ENCODE results near the gene DNAJC27. TPM values are rescaled to one million over a fixed set of nuclear protein-coding genes. Genes with fewer than 3 reads are reported as not detected.

DNAJC27 gene
- total and polyA plus RNA-seq, 2 of the 13 experiments (the other 11 are each of a cell fraction or from before 2014, with no cell fraction given): 3.1 to 3.7 TPM

DNA sequence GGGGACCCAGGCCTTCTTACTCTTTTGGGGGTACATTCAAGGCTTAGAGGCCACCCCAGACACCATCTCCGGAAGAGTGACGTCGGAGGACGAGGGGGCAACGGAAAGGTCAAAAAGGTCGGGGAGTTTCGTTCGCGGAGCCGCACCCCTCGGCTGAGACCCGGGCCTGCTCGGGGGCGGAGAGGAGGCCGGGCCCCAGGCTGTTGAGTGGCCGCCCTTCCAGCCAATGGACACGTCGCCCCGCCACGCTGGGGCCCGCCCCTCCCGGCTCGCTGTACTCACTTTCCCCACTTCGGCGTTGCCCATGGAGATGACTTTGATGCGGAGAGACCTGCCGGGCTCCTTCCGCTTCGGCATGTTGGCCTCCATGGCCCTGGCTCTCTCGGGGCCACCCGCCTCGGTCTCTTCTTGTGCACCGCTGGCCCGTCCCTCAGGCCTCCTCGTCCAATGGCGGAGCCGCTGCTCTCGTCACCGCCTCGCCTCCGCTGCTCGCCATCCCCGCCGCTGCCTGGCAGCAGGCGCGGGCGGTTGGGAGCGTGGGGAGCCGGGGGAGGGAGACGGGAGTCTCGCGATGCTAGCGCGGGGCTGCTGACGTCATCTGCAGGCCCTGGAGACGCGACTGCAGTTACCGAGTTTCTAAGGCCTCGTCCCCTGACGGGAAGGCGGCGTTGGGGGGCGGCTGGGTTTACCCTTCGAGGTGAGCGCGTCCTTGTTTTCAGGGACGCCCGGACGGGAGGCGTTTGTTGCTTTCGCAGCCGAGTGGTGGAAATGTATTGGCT, at the start of gene DNAJC27 (continued):
- TF ChIP-seq, protein P1, sequence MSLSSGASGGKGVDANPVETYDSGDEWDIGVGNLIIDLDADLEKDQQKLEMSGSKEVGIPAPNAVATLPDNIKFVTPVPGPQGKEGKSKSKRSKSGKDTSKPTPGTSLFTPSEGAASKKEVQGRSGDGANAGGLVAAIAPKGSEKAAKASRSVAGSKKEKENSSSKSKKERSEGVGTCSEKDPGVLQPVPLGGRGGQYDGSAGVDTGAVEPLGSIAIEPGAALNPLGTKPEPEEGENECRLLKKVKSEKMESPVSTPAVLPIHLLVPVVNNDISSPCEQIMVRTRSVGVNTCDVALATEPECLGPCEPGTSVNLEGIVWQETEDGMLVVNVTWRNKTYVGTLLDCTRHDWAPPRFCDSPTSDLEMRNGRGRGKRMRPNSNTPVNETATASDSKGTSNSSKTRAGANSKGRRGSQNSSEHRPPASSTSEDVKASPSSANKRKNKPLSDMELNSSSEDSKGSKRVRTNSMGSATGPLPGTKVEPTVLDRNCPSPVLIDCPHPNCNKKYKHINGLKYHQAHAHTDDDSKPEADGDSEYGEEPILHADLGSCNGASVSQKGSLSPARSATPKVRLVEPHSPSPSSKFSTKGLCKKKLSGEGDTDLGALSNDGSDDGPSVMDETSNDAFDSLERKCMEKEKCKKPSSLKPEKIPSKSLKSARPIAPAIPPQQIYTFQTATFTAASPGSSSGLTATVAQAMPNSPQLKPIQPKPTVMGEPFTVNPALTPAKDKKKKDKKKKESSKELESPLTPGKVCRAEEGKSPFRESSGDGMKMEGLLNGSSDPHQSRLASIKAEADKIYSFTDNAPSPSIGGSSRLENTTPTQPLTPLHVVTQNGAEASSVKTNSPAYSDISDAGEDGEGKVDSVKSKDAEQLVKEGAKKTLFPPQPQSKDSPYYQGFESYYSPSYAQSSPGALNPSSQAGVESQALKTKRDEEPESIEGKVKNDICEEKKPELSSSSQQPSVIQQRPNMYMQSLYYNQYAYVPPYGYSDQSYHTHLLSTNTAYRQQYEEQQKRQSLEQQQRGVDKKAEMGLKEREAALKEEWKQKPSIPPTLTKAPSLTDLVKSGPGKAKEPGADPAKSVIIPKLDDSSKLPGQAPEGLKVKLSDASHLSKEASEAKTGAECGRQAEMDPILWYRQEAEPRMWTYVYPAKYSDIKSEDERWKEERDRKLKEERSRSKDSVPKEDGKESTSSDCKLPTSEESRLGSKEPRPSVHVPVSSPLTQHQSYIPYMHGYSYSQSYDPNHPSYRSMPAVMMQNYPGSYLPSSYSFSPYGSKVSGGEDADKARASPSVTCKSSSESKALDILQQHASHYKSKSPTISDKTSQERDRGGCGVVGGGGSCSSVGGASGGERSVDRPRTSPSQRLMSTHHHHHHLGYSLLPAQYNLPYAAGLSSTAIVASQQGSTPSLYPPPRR (CRISPR knock-in tag; IDR thresholded peaks at IDR 0.05; ENCODE audit: borderline replicate concordance): peak; percentile 45; the same call in 1 of the 2 replicates
- TF ChIP-seq SMAD1 (CRISPR knock-in tag; IDR thresholded peaks at IDR 0.05; ENCODE audit: borderline replicate concordance, low read depth) (peak; percentile 87), SSRP1 (CRISPR knock-in tag; IDR thresholded peaks at IDR 0.05) (no peak), ZNF75D (CRISPR knock-in tag; IDR thresholded peaks at IDR 0.05; ENCODE audit: borderline replicate concordance) (no peak), U2AF2 (IDR thresholded peaks at IDR 0.05; ENCODE audit: low read depth, low read length) (no peak), NONO (IDR thresholded peaks at IDR 0.05) (no peak), NONO (CRISPR knock-in tag; conservative IDR thresholded peaks at IDR 0.05) (peak; percentile 80), FIP1L1 (IDR thresholded peaks at IDR 0.05; ENCODE audit: borderline replicate concordance, insufficient read depth, low read depth, low read length) (no peak), ZNF761 (CRISPR knock-in tag; conservative IDR thresholded peaks at IDR 0.05) (0 out of 2 replicates have a peak, but pooled peaks have one; percentile 49), ZNF780A (CRISPR knock-in tag; IDR thresholded peaks at IDR 0.05) (no peak), ZNF33A (CRISPR knock-in tag; IDR thresholded peaks at IDR 0.05; ENCODE audit: borderline replicate concordance) (no peak), ZNF605 (CRISPR knock-in tag; IDR thresholded peaks at IDR 0.05) (peak; percentile 93), PITX1 (CRISPR knock-in tag; IDR thresholded peaks at IDR 0.05) (peak; percentile 73; the same call in 1 of the 2 replicates), ZNF839 (CRISPR knock-in tag; IDR thresholded peaks at IDR 0.05; ENCODE audit: borderline replicate concordance) (peak; percentile 65; the same call in 1 of the 2 replicates), YEATS4 (CRISPR knock-in tag; IDR thresholded peaks at IDR 0.05; ENCODE audit: borderline replicate concordance) (peak; percentile 87), ZNF484 (CRISPR knock-in tag; IDR thresholded peaks at IDR 0.05; ENCODE audit: borderline replicate concordance, low read depth) (no peak; the same call in 1 of the 2 replicates)
- TF ChIP-seq, protein P2, sequence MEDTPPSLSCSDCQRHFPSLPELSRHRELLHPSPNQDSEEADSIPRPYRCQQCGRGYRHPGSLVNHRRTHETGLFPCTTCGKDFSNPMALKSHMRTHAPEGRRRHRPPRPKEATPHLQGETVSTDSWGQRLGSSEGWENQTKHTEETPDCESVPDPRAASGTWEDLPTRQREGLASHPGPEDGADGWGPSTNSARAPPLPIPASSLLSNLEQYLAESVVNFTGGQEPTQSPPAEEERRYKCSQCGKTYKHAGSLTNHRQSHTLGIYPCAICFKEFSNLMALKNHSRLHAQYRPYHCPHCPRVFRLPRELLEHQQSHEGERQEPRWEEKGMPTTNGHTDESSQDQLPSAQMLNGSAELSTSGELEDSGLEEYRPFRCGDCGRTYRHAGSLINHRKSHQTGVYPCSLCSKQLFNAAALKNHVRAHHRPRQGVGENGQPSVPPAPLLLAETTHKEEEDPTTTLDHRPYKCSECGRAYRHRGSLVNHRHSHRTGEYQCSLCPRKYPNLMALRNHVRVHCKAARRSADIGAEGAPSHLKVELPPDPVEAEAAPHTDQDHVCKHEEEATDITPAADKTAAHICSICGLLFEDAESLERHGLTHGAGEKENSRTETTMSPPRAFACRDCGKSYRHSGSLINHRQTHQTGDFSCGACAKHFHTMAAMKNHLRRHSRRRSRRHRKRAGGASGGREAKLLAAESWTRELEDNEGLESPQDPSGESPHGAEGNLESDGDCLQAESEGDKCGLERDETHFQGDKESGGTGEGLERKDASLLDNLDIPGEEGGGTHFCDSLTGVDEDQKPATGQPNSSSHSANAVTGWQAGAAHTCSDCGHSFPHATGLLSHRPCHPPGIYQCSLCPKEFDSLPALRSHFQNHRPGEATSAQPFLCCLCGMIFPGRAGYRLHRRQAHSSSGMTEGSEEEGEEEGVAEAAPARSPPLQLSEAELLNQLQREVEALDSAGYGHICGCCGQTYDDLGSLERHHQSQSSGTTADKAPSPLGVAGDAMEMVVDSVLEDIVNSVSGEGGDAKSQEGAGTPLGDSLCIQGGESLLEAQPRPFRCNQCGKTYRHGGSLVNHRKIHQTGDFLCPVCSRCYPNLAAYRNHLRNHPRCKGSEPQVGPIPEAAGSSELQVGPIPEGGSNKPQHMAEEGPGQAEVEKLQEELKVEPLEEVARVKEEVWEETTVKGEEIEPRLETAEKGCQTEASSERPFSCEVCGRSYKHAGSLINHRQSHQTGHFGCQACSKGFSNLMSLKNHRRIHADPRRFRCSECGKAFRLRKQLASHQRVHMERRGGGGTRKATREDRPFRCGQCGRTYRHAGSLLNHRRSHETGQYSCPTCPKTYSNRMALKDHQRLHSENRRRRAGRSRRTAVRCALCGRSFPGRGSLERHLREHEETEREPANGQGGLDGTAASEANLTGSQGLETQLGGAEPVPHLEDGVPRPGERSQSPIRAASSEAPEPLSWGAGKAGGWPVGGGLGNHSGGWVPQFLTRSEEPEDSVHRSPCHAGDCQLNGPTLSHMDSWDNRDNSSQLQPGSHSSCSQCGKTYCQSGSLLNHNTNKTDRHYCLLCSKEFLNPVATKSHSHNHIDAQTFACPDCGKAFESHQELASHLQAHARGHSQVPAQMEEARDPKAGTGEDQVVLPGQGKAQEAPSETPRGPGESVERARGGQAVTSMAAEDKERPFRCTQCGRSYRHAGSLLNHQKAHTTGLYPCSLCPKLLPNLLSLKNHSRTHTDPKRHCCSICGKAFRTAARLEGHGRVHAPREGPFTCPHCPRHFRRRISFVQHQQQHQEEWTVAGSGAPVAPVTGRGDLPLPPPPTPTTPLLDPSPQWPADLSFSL (CRISPR knock-in tag; IDR thresholded peaks at IDR 0.05): no peak
